CD4-positive, alpha-beta T cell treated with Interleukin-12 subunit alpha and Interleukin-12 subunit beta, for 1 hour (primary cell): Measurements from ENCODE around the gene BPIFB2.
"Not testable (repeated sequence)": the region's sequence is repeated elsewhere in the genome, so short reads cannot be mapped to it uniquely, and the experiment has no call there.

Source experiments
- DNase-seq: peaks from one replicate; pipeline ENCODE4 v3.0.0-alpha.2; 2020

BPIFB2 gene

GRCh38 chr20:33045129-33045721 is 37.7 kb downstream of the BPIFB2 start:
- DNase-seq = not testable (repeated sequence)

- no peak for DNase-seq
These were observed 38.9 kb downstream of the BPIFB2 start for GRCh38 chr20:33046412-33046811.

GRCh38 chr20:33051333-33051732 is 43.8 kb downstream of the BPIFB2 start:
- DNase-seq = no peak

GRCh38 chr20:33053291-33054106 is 46.0 kb downstream of the BPIFB2 start, which contains the start of gene BPIFB3:
TSS of gene BPIFB3 (plus strand) at chr20:33053903. CDS start at chr20:33055436, 1,533 bp downstream.
- DNase-seq = no peak

- no peak for DNase-seq
These were observed 46.9 kb downstream of the BPIFB2 start for GRCh38 chr20:33054381-33054780.

GRCh38 chr20:33054791-33055190 is 47.3 kb downstream of the BPIFB2 start:
- DNase-seq = no peak

- no peak for DNase-seq
These were observed 51.6 kb downstream of the BPIFB2 start for GRCh38 chr20:33059136-33059535.

GRCh38 chr20:33059741-33060390 is 52.4 kb downstream of the BPIFB2 start:
- no peak for DNase-seq

- DNase-seq = no peak
These were observed 54.1 kb downstream of the BPIFB2 start for GRCh38 chr20:33061658-33062028.

- DNase-seq = no peak
These were observed 54.8 kb downstream of the BPIFB2 start for GRCh38 chr20:33062105-33062824.

- no peak for DNase-seq
These were observed 55.3 kb downstream of the BPIFB2 start for GRCh38 chr20:33062825-33063149.

GRCh38 chr20:33063271-33063670 is 55.8 kb downstream of the BPIFB2 start:
- DNase-seq = no peak

GRCh38 chr20:33064572-33065287 is 57.2 kb downstream of the BPIFB2 start:
- DNase-seq = no peak

- no peak for DNase-seq
These were observed 58.3 kb downstream of the BPIFB2 start for GRCh38 chr20:33065785-33066184.

GRCh38 chr20:33067806-33068205 is 60.3 kb downstream of the BPIFB2 start:
- no peak for DNase-seq

- no peak for DNase-seq
These were observed 60.9 kb downstream of the BPIFB2 start for GRCh38 chr20:33068251-33068939.

- DNase-seq = no peak
These were observed 62.2 kb downstream of the BPIFB2 start for GRCh38 chr20:33069673-33070072.

GRCh38 chr20:33070111-33071053 is 62.9 kb downstream of the BPIFB2 start:
- DNase-seq = no peak

GRCh38 chr20:33071198-33071597 is 63.7 kb downstream of the BPIFB2 start:
- no peak for DNase-seq

- DNase-seq = no peak
These were observed 64.9 kb downstream of the BPIFB2 start for GRCh38 chr20:33072362-33072761.

GRCh38 chr20:33072813-33073212 is 65.3 kb downstream of the BPIFB2 start:
- DNase-seq = no peak
